ENCODE data around the gene CMSS1.

GRCh38 chr3:99818818-99819217 lies 1.2 kb downstream of the CMSS1 start:
- no peak for TF ChIP-seq ZNF384 (IDR thresholded peaks at IDR 0.05)
- TF ChIP-seq BHLHE40 (IDR thresholded peaks at IDR 0.05; ENCODE audit: borderline replicate concordance), result no peak
- no peak for TF ChIP-seq ARNT (IDR thresholded peaks at IDR 0.05)
- TF ChIP-seq SUZ12 (IDR thresholded peaks at IDR 0.05), result no peak
- TF ChIP-seq NFRKB (IDR thresholded peaks at IDR 0.05), result no peak
- TF ChIP-seq SP1 (IDR thresholded peaks at IDR 0.05), result no peak
- TF ChIP-seq PKNOX1 (IDR thresholded peaks at IDR 0.05), result no peak
- TF ChIP-seq FOXK2 (IDR thresholded peaks at IDR 0.05), result no peak
